MM.1S (cell line): ENCODE data around the gene ZNF548.

Experiments
- DNase-seq: peaks from one replicate; pipeline ENCODE4 v3.0.0-alpha.2; 2015
- H2AFZ ChIP-seq: fragments of 300-600 bp; sonication (generic); 2 replicates; pipeline ENCODE4 v1.6.0; 2016; ENCODE audit warnings: antibody characterized with exemption, low read length
- H3F3A ChIP-seq: fragments of 300-600 bp; sonication (generic); 2 replicates; pipeline ENCODE4 v1.6.1; 2016; ENCODE audit warnings: mild to moderate bottlenecking, antibody characterized with exemption, low read length, moderate library complexity, mixed read lengths; ENCODE audit not compliant: insufficient read depth
- H3K27ac ChIP-seq: fragments of 300-600 bp; sonication (generic); 2 replicates; pipeline ENCODE4 v1.5.1; 2016; ENCODE audit warnings: mild to moderate bottlenecking, low read length
- H3K27me3 ChIP-seq: fragments of 300-600 bp; sonication (generic); replicated peaks from 2 replicates; pipeline ENCODE4 v1.6.0; 2016; ENCODE audit warnings: low read length; ENCODE audit not compliant: insufficient read depth
- H3K36me3 ChIP-seq: fragments of 300-600 bp; sonication (generic); replicated peaks from 2 replicates; pipeline ENCODE4 v1.6.1; 2016; ENCODE audit warnings: mild to moderate bottlenecking, low read length, mixed read lengths; ENCODE audit not compliant: insufficient read depth
- H3K4me1 ChIP-seq: fragments of 300-600 bp; sonication (generic); 2 replicates; pipeline ENCODE4 v1.6.1; 2016; ENCODE audit warnings: low read length, mixed read lengths
- H3K4me2 ChIP-seq: fragments of 300-600 bp; sonication (generic); 2 replicates; pipeline ENCODE4 v1.6.0; 2016; ENCODE audit warnings: low read depth, low read length
- H3K4me3 ChIP-seq: fragments of 300-600 bp; sonication (generic); 2 replicates; pipeline ENCODE4 v1.5.1; 2016; ENCODE audit warnings: low read length, mixed read lengths
- H3K79me2 ChIP-seq: fragments of 300-600 bp; sonication (generic); 2 replicates; pipeline ENCODE4 v1.6.1; 2016; ENCODE audit warnings: mixed run types, low read length, mixed read lengths
- H3K9ac ChIP-seq: fragments of 300-600 bp; sonication (generic); 2 replicates; pipeline ENCODE4 v1.6.1; 2016; ENCODE audit warnings: low read length, mixed read lengths
- H3K9me2 ChIP-seq: fragments of 300-600 bp; sonication (generic); replicated peaks from 2 replicates; pipeline ENCODE4 v1.6.1; 2016; ENCODE audit warnings: mild to moderate bottlenecking, low read length, mixed read lengths; ENCODE audit not compliant: insufficient read depth
- H3K9me3 ChIP-seq: fragments of 300-600 bp; sonication (generic); replicated peaks from 2 replicates; pipeline ENCODE4 v1.6.1; 2016; ENCODE audit warnings: mild to moderate bottlenecking, low read length, mixed read lengths; ENCODE audit not compliant: insufficient read depth
- H4K20me1 ChIP-seq: fragments of 300-600 bp; sonication (generic); 2 replicates; pipeline ENCODE4 v1.6.1; 2016; ENCODE audit warnings: mild to moderate bottlenecking, low read length, moderate library complexity, mixed read lengths; ENCODE audit not compliant: insufficient read depth
- EZH2 ChIP-seq: fragments of 300-600 bp; sonication (generic); optimal IDR thresholded peaks from 2 replicates; pipeline ENCODE3; 2017; ENCODE audit warnings: low read depth, mild to moderate bottlenecking, antibody characterized with exemption, low read length, mixed read lengths
- EZH2phosphoT487 ChIP-seq: fragments of 300-600 bp; sonication (generic); IDR thresholded peaks from 2 replicates; pipeline ENCODE4 v1.6.1; 2018; ENCODE audit warnings: antibody characterized with exemption, low read length
- TF ChIP-seq, protein P1 (sequence below): fragments of 300-600 bp; sonication (generic); IDR thresholded peaks from 2 replicates; pipeline ENCODE4 v1.5.1; 2016; ENCODE audit warnings: antibody characterized with exemption, low read length, mixed read lengths

ZNF548 gene

DNA sequence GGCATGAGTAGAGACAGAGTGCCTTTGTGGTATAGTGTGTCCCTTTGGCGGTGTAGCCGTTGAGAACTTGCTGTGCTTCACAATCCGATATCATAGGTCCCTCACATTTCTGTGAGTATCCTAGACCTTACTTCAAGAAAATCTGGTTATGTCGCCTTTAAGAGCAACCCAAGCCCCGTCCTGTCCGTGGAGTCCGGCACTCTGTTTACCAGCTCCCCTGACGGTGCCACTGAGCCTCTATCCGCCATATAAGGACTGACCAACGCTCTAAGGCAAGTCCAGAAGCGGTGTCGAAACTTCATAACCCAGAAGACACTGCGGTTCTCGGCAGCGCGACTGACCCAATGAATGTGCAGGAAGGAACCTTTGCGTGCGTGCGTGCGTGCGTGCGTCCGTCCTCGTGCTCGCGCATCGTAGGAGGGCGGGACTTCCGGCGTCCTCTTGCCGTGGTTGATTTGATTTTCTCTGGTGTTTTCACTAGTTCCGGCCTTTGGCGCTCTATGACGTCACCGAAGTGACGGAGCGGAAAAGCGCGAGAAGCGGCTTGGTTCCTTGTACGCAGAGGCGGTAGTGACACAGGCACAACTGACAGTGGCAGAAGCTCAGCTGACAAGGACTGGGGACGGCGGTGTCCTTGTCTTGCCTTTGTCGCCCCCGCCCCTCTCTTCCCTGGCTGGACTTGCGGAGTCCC is 26.5 kb upstream of the ZNF548 start, which contains the start of the genes TRAPPC2B and ZNF547:
TRAPPC2B (plus strand) TSS at position 555 of the 691 bp plus-strand sequence. CDS start 1,283 bp downstream, outside the sequence.
ZNF547 (plus strand) TSS at position 555 of the 691 bp plus-strand sequence. CDS start 5,005 bp downstream, outside the sequence.
- Histone ChIP-seq H3K27ac (peak within 1 kb of the TSS; percentile 57; the same call in 1 of the 2 replicates), H3K4me3 (peak within 1 kb of the TSS; percentile 72)

DNA sequence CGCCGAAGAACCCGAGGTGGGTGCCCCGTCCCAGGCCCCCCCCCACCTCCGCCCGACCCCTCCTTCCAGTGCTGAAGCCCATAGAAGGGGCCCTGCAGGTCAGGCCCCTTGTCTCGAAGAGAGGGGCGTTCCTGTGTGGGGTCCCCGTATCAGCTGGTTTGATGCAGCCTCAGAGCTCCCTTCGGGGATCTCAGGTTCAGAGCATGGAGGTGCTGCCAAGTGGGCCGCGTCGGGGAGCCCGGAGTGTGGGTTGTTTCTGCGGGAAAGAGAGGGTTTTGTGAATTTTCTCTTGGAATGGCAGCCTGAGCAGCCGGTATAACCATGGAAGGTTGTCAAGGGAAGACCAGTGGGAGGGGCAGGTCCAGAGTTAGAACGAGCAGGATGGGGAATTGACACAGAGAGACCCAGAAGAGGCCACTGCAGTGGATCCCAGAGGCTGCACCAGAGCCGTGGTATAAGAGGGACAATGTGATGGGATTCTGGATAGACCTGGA is 25.9 kb upstream of the ZNF548 start:
- H3K9me2 ChIP-seq = no peaks in the 10 kb centered on the region
- H3K27ac ChIP-seq = peak overlapping the region; percentile 57; the same call in 1 of the 2 replicates
- H2AFZ ChIP-seq = peak overlapping the region; percentile 71
- no peaks in the 10 kb centered on the region for H3K27me3 ChIP-seq
- no peaks in the 10 kb centered on the region for H4K20me1 ChIP-seq
- H3K4me2 ChIP-seq = peak overlapping the region; percentile 69
- peak overlapping the region; percentile 69 for H3K9ac ChIP-seq
- H3K9me3 ChIP-seq = no peaks in the 10 kb centered on the region
- DNase-seq = no peak
- peaks cover 7% of the 10 kb centered on the region; the same call in 1 of the 2 replicates for H3K79me2 ChIP-seq
- TF ChIP-seq, protein P1, sequence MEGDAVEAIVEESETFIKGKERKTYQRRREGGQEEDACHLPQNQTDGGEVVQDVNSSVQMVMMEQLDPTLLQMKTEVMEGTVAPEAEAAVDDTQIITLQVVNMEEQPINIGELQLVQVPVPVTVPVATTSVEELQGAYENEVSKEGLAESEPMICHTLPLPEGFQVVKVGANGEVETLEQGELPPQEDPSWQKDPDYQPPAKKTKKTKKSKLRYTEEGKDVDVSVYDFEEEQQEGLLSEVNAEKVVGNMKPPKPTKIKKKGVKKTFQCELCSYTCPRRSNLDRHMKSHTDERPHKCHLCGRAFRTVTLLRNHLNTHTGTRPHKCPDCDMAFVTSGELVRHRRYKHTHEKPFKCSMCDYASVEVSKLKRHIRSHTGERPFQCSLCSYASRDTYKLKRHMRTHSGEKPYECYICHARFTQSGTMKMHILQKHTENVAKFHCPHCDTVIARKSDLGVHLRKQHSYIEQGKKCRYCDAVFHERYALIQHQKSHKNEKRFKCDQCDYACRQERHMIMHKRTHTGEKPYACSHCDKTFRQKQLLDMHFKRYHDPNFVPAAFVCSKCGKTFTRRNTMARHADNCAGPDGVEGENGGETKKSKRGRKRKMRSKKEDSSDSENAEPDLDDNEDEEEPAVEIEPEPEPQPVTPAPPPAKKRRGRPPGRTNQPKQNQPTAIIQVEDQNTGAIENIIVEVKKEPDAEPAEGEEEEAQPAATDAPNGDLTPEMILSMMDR = no peak
- TF ChIP-seq EZH2 (no peak), EZH2phosphoT487 (no peak)
- peaks cover 5% of the 10 kb centered on the region; the same call in 1 of the 2 replicates for H3F3A ChIP-seq
- H3K36me3 ChIP-seq = no peaks in the 10 kb centered on the region
- H3K4me3 ChIP-seq = peak overlapping the region; percentile 72
- no peaks in the 10 kb centered on the region for H3K4me1 ChIP-seq

More for the DNA sequence above, 26.5 kb upstream of the ZNF548 start, which contains the start of the genes TRAPPC2B and ZNF547:
- H4K20me1 ChIP-seq = no peaks in the 10 kb centered on the region
- H3K4me2 ChIP-seq = peak within 1 kb of the TSS; percentile 69
- peak within 1 kb of the TSS; percentile 84 for H2AFZ ChIP-seq
- no peaks in the 10 kb centered on the region for H3K36me3 ChIP-seq
- H3K9me2 ChIP-seq = no peaks in the 10 kb centered on the region
- H3K9me3 ChIP-seq = no peaks in the 10 kb centered on the region
- H3K4me1 ChIP-seq = no peaks in the 10 kb centered on the region
- H3K9ac ChIP-seq = peak within 1 kb of the TSS; percentile 69
- TF ChIP-seq, protein P1 = no peak
- TF ChIP-seq EZH2phosphoT487 = no peak
- TF ChIP-seq EZH2 = no peak
- no peaks in the 10 kb centered on the region for H3K27me3 ChIP-seq
- peaks cover 5% of the 10 kb centered on the region; the same call in 1 of the 2 replicates for H3F3A ChIP-seq
- peak; percentile 99 for DNase-seq
- H3K79me2 ChIP-seq = peaks cover 7% of the 10 kb centered on the region; the same call in 1 of the 2 replicates

DNA sequence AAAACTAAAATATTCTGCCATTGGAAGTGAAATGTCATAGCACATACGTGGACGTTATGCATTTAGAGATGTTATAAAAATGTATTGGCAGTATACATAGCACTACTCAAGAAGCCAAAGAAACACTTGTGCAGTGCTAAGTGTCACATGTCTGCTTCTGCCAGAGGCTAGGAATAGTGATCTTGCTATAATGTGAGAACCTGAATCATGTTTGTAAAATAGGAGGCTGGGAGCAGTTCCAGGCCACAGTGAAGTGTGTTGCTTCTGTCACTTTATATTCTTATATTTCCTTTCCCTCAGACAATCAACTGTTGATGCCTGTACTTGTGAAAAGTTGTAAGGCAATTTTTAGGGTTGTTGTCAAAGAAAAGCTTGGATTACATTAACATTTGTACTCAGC is 22.9 kb upstream of the ZNF548 start:
- H3K36me3 ChIP-seq = no peaks in the 10 kb centered on the region
- H3K27me3 ChIP-seq = no peaks in the 10 kb centered on the region
- TF ChIP-seq EZH2phosphoT487 = no peak
- TF ChIP-seq, protein P1 = no peak
- no peak for TF ChIP-seq EZH2
- no peaks in the 10 kb centered on the region for H3K9me3 ChIP-seq
- H3K4me3 ChIP-seq = no peak overlapping the region
- DNase-seq = no peak
- peaks cover 5% of the 10 kb centered on the region; the same call in 1 of the 2 replicates for H3F3A ChIP-seq
- H4K20me1 ChIP-seq = no peaks in the 10 kb centered on the region
- H3K4me1 ChIP-seq = no peaks in the 10 kb centered on the region
- H3K9me2 ChIP-seq = no peaks in the 10 kb centered on the region
- no peak overlapping the region for H3K4me2 ChIP-seq
- H3K27ac ChIP-seq = no peak overlapping the region
- H2AFZ ChIP-seq = no peak overlapping the region
- H3K9ac ChIP-seq = no peak overlapping the region
- H3K79me2 ChIP-seq = peaks cover 7% of the 10 kb centered on the region; the same call in 1 of the 2 replicates
